ENCODE measurements around the gene FUT2.
A peak's percentile ranks its signal among the peaks of the same experiment; 100 is the strongest.
"Not testable (repeated sequence)": the region's sequence is repeated elsewhere in the genome, so short reads cannot be mapped to it uniquely, and the experiment has no call there.

FUT2 gene

GRCh38 chr19:48695743-48696352 is at the start of gene FUT2:
Gene FUT2, plus strand, starts transcription at chr19:48695971. Its CDS starts 6,986 bp downstream, at chr19:48702957.
- DNase-seq (ENCODE audit: low read depth) = no peak

- peak; percentile 91 for DNase-seq (ENCODE audit: low read depth)
Measured at GRCh38 chr19:48646001-48646721, 49.6 kb upstream of the FUT2 start, which contains the start of gene CA11. Gene CA11, minus strand, starts transcription at chr19:48646187. Its CDS starts 555 bp downstream, at chr19:48645632.

- DNase-seq (ENCODE audit: low read depth) = no peak
Measured at GRCh38 chr19:48646722-48647216, 49.0 kb upstream of the FUT2 start.

GRCh38 chr19:48648134-48648533 is 47.6 kb upstream of the FUT2 start:
- DNase-seq (ENCODE audit: low read depth) = no peak

- DNase-seq (ENCODE audit: low read depth) = no peak
Measured at GRCh38 chr19:48650974-48651682, 44.6 kb upstream of the FUT2 start.

GRCh38 chr19:48651683-48652048 is 44.1 kb upstream of the FUT2 start:
- DNase-seq (ENCODE audit: low read depth) = no peak

GRCh38 chr19:48654299-48655059 is 41.3 kb upstream of the FUT2 start:
- no peak for DNase-seq (ENCODE audit: low read depth)

- no peak for DNase-seq (ENCODE audit: low read depth)
Measured at GRCh38 chr19:48656840-48657474, 38.8 kb upstream of the FUT2 start.

- DNase-seq (ENCODE audit: low read depth) = not testable (repeated sequence)
Measured at GRCh38 chr19:48657828-48658227, 37.9 kb upstream of the FUT2 start.

GRCh38 chr19:48658483-48658882 is 37.3 kb upstream of the FUT2 start:
- no peak for DNase-seq (ENCODE audit: low read depth)

GRCh38 chr19:48659768-48660167 is 36.0 kb upstream of the FUT2 start:
- no peak for DNase-seq (ENCODE audit: low read depth)

- DNase-seq (ENCODE audit: low read depth) = peak; percentile 66
Measured at GRCh38 chr19:48660852-48661710, 34.7 kb upstream of the FUT2 start.

- DNase-seq (ENCODE audit: low read depth) = no peak
Measured at GRCh38 chr19:48661711-48662090, 34.1 kb upstream of the FUT2 start.

- DNase-seq (ENCODE audit: low read depth) = no peak
Measured at GRCh38 chr19:48663667-48664066, 32.1 kb upstream of the FUT2 start.

GRCh38 chr19:48664476-48664875 is 31.3 kb upstream of the FUT2 start:
- no peak for DNase-seq (ENCODE audit: low read depth)

GRCh38 chr19:48665786-48666185 is 30.0 kb upstream of the FUT2 start:
- no peak for DNase-seq (ENCODE audit: low read depth)

GRCh38 chr19:48668332-48668731 is 27.4 kb upstream of the FUT2 start:
- DNase-seq (ENCODE audit: low read depth) = no peak

GRCh38 chr19:48668761-48669160 is 27.0 kb upstream of the FUT2 start:
- no peak for DNase-seq (ENCODE audit: low read depth)

- no peak for DNase-seq (ENCODE audit: low read depth)
Measured at GRCh38 chr19:48669903-48670668, 25.7 kb upstream of the FUT2 start.

Measured in stimulated activated CD4-positive, alpha-beta T cell treated with anti-CD3 and anti-CD28 coated beads, Interleukin-2, amount 100 ng/mL, for 4 hours (primary cell).